Liver (tissue), 9 donors: ENCODE results near the gene PMM2. TPM values are rescaled to one million over a fixed set of nuclear protein-coding genes. Genes with fewer than 3 reads are reported as not detected.

Experiments
- DNase-seq: peaks from one replicate; pipeline ENCODE4 v3.0.0-alpha.2; 2017; ENCODE audit warnings: low spot score
- H3K27ac ChIP-seq, 2 donors: one replicate each; pipeline ENCODE4 v1.7.0; 2013; ENCODE audit warnings: inconsistent platforms in 2 of 2, low read length in 2 of 2, control low read depth in 1 of 2, low read depth in 1 of 2, mild to moderate bottlenecking in 1 of 2
- H3K27me3 ChIP-seq, 4 donors: one replicate each; pipeline versions ENCODE4 v1.6.1 to v1.7.0; 2013; ENCODE audit warnings: low read length in 3 of 4, inconsistent platforms in 1 of 4, mild to moderate bottlenecking in 1 of 4, moderate library complexity in 1 of 4; ENCODE audit not compliant: control insufficient read depth in 4 of 4, insufficient read depth in 4 of 4
- H3K36me3 ChIP-seq, 4 donors: one replicate each; pipeline versions ENCODE4 v1.6.1 to v1.7.0; 2013; ENCODE audit warnings: low read length in 3 of 4, mild to moderate bottlenecking in 3 of 4, low read depth in 1 of 4, moderate library complexity in 1 of 4; ENCODE audit not compliant: control insufficient read depth in 4 of 4, insufficient read depth in 3 of 4
- H3K4me1 ChIP-seq, 4 donors: one replicate each; pipeline versions ENCODE4 v1.6.1 to v1.7.0; 2013; ENCODE audit warnings: low read length in 3 of 4, mild to moderate bottlenecking in 3 of 4, moderate library complexity in 1 of 4; ENCODE audit not compliant: control insufficient read depth in 4 of 4, insufficient read depth in 4 of 4
- H3K4me3 ChIP-seq, 3 donors: one replicate each; pipeline versions ENCODE4 v1.6.1 to v1.7.0; 2013; ENCODE audit warnings: low read length in 3 of 3, control low read depth in 1 of 3, low read depth in 1 of 3, mild to moderate bottlenecking in 1 of 3
- H3K9ac ChIP-seq, 2 donors: one replicate each; pipeline ENCODE4 v1.7.0; 2013; ENCODE audit warnings: low read length in 2 of 2, mild to moderate bottlenecking in 2 of 2, moderate library complexity in 2 of 2, control low read depth in 1 of 2, low read depth in 1 of 2
- H3K9me3 ChIP-seq, 4 donors: one replicate each; pipeline versions ENCODE4 v1.6.1 to v1.7.0; 2013; ENCODE audit warnings: low read length in 3 of 4; ENCODE audit not compliant: control insufficient read depth in 4 of 4
- EGR1 ChIP-seq, 2 donors: IDR thresholded peaks; 2 replicates each; pipeline ENCODE4 v1.6.1; 2016 to 2018; ENCODE audit warnings: antibody characterized with exemption in 2 of 2, low read depth in 2 of 2
- FOXA1 ChIP-seq: IDR thresholded peaks from 2 replicates; pipeline ENCODE4 v1.6.1; 2016; ENCODE audit warnings: antibody characterized with exemption
- FOXA2 ChIP-seq: IDR thresholded peaks from 2 replicates; pipeline ENCODE4 v1.6.1; 2016; ENCODE audit warnings: antibody characterized with exemption
- HNF4G ChIP-seq: IDR thresholded peaks from 2 replicates; pipeline ENCODE4 v1.6.1; 2016; ENCODE audit warnings: antibody characterized with exemption
- RAD21 ChIP-seq, 2 donors: IDR thresholded peaks; 2 replicates each; pipeline ENCODE4 v1.6.1; 2016; ENCODE audit warnings: antibody characterized with exemption in 2 of 2, mild to moderate bottlenecking in 2 of 2
- SP1 ChIP-seq: IDR thresholded peaks from 2 replicates; pipeline ENCODE4 v1.6.1; 2018; ENCODE audit warnings: antibody characterized with exemption, mild to moderate bottlenecking
- WGBS: extraction: QIAGEN DNeasy Blood & Tissue Kit; methylation state at CpG from one replicate; pipeline ENCODE4 v1.1.7; 2013; 5-methylcytosine and 5-hydroxymethylcytosine counted together
- polyA plus RNA-seq, 2 donors: library from polyadenylated mRNA; stranded (reverse) in 1 of 2; unstranded in 1 of 2; fragments of 200-250 nt in 1 of 2; fragments of >200 nt in 1 of 2; fragmentation: Nextera tagmentation in 1 of 2; extraction: Ambion mirVana in 1 of 2; gene quantifications; one replicate each; pipeline versions ENCODE4 v1.2.1 to v1.2.3, GENCODE V29; 2013 to 2015
- total RNA-seq, 2 donors: library from RNA; depleted of rRNA; stranded (reverse); fragments of >200 nt; gene quantifications; one replicate each; pipeline ENCODE4 v1.2.3, GENCODE V29; 2014
- TF ChIP-seq, protein P1 (sequence below): IDR thresholded peaks from 2 replicates; pipeline ENCODE4 v1.6.1; 2016; ENCODE audit warnings: antibody characterized with exemption
- TF ChIP-seq, protein P2 (sequence below): IDR thresholded peaks from 2 replicates; pipeline ENCODE4 v1.6.1; 2016; ENCODE audit warnings: antibody characterized with exemption, mild to moderate bottlenecking
- donor health status: healthy.
- donor health status: healthy.
- donor health status: healthy.
- donor health status: healthy.
- donor health status: healthy.

PMM2 gene
- total and polyA plus RNA-seq, 4 donors = 6.8 to 38.9 (median 30.0) TPM

DNA sequence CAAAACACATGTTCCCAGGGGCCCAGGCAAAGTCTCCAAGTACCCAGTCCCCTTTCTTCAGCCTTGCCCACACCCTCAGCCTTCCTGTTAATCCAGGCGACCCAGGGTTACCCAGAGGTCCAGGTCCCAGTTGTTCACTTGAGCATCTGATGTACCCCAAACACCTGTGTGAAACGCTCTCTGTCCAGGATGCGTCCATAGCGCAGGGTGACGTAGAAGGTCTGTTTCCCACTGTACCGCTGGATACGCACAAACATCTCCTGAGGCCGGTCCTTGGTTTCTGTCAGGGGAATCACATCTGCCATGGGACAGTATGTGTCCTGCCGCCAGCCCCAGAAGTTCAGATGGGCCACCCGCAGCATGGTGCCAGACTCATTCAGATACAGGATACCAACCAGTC lies 1.8 kb upstream of the PMM2 start:
- 95% methylated on average over 10 of the region's 10 CpGs for WGBS
- Histone ChIP-seq H3K27ac (peak overlapping the region in 1 of 2 donors; percentile 30), H3K36me3 (no peaks in the 10 kb centered on the region), H3K4me3 (no peak overlapping the region), H3K27me3 (no peaks in the 10 kb centered on the region), H3K9ac (no peak overlapping the region), H3K9me3 (no peaks in the 10 kb centered on the region), H3K4me1 (peaks cover 5 to 56% (median 38%) of the 10 kb centered on the region in 4 donors)
- TF ChIP-seq, protein P1, sequence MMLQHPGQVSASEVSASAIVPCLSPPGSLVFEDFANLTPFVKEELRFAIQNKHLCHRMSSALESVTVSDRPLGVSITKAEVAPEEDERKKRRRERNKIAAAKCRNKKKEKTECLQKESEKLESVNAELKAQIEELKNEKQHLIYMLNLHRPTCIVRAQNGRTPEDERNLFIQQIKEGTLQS = no peak
- TF ChIP-seq HNF4G = no peak
- TF ChIP-seq EGR1 (IDR thresholded peaks at IDR 0.05; ENCODE audit: low read depth in 2 of 2) = no peak
- TF ChIP-seq RAD21 (IDR thresholded peaks at IDR 0.05) = no peak
- DNase-seq = no peak

DNA sequence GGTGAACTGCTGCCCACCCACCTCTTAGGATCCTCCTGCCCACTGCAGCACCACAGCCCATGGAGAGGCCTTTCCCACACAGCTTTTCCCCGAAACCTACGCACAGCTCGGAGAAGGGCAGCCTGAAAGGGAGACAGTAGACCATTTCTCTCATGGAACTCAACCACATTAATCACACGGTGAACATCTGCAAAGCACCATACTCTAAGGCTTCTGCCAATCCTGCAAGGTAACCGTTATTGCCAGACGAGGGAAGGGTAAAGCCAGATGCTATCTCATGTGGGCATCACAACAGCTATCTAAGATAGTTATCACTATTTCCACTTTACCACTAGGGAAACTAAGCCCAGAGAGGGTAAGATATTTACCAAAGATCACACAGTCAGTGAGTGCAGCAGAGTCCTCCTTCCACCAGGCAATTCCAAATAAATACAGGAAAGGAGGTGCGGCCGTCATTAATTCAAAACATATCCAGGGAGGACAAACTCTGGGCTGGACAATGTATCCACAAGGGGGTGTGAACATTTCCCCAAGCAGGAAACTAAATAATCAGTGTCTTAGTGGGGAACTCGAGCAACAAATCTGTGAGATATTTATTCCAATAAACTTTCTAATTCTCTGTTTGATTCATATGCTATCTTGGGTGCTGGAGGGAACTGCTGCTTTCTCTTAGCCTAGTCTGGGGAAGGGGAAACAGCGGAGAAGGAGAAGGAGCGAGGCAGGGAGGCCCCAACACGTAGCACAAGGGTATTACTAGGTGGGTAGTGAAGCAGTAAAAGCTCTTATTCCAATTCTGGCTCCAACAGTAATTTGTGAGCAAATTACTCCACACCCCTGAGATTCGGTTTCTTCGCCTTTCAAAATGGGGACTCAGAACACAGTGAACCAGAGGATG lies 923 bp upstream of the PMM2 start:
- H3K9me3 ChIP-seq = no peaks in the 10 kb centered on the region
- H3K9ac ChIP-seq = peak overlapping the region; percentile 82 to 99
- WGBS = 44% methylated on average over 14 of the region's 14 CpGs
- TF ChIP-seq, protein P2, sequence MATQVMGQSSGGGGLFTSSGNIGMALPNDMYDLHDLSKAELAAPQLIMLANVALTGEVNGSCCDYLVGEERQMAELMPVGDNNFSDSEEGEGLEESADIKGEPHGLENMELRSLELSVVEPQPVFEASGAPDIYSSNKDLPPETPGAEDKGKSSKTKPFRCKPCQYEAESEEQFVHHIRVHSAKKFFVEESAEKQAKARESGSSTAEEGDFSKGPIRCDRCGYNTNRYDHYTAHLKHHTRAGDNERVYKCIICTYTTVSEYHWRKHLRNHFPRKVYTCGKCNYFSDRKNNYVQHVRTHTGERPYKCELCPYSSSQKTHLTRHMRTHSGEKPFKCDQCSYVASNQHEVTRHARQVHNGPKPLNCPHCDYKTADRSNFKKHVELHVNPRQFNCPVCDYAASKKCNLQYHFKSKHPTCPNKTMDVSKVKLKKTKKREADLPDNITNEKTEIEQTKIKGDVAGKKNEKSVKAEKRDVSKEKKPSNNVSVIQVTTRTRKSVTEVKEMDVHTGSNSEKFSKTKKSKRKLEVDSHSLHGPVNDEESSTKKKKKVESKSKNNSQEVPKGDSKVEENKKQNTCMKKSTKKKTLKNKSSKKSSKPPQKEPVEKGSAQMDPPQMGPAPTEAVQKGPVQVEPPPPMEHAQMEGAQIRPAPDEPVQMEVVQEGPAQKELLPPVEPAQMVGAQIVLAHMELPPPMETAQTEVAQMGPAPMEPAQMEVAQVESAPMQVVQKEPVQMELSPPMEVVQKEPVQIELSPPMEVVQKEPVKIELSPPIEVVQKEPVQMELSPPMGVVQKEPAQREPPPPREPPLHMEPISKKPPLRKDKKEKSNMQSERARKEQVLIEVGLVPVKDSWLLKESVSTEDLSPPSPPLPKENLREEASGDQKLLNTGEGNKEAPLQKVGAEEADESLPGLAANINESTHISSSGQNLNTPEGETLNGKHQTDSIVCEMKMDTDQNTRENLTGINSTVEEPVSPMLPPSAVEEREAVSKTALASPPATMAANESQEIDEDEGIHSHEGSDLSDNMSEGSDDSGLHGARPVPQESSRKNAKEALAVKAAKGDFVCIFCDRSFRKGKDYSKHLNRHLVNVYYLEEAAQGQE = no peak
- TF ChIP-seq FOXA2 = peak; percentile 6
- H3K27me3 ChIP-seq = no peaks in the 10 kb centered on the region
- peak overlapping the region; percentile 96 for H3K27ac ChIP-seq
- peaks cover 5 to 65% (median 43%) of the 10 kb centered on the region in 4 donors for H3K4me1 ChIP-seq
- DNase-seq = no peak
- peak overlapping the region; percentile 57 to 100 (median 85) for H3K4me3 ChIP-seq
- H3K36me3 ChIP-seq = peaks cover 0 to under 1% (median 0%) of the 10 kb centered on the region in 4 donors

DNA sequence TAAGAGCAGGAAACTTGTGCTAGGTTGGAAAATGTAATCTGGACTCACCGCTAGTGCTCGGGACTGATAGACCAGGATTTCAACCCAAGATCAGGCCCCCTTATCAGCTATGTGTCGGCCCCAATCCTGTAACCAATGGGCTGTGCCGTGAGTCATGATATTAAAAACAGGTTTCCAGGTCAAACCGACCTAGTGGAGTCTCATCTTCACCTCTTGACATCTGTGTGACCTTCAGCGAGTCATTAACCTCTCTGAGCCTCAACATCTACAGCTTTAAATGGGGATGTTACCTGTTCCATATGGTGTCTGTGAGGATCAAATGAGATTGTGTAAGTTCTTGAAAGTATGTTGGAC lies 512 bp downstream of the PMM2 start:
- peaks cover 5 to 65% (median 43%) of the 10 kb centered on the region in 4 donors for H3K4me1 ChIP-seq
- peak overlapping the region; percentile 57 to 100 (median 100) for H3K4me3 ChIP-seq
- H3K9me3 ChIP-seq = no peaks in the 10 kb centered on the region
- peaks cover 2 to 12% (median 6%) of the 10 kb centered on the region in 4 donors for H3K36me3 ChIP-seq
- H3K9ac ChIP-seq = peak overlapping the region; percentile 99 to 100
- TF ChIP-seq SP1 (no peak), FOXA1 (no peak)
- WGBS = under 1% methylated on average over 6 of the region's 6 CpGs
- peak overlapping the region; percentile 96 for H3K27ac ChIP-seq
- H3K27me3 ChIP-seq = no peaks in the 10 kb centered on the region
- DNase-seq = no peak
